ENCODE measurements around the gene C4A. TPM values are rescaled to one million over a fixed set of nuclear protein-coding genes. Genes with fewer than 3 reads are reported as not detected.

The C4A gene
- total and polyA plus RNA-seq, 2 donors (not counting 1 experiment from before 2014, with no cell fraction given) = 21.1 to 25.2 TPM

DNA sequence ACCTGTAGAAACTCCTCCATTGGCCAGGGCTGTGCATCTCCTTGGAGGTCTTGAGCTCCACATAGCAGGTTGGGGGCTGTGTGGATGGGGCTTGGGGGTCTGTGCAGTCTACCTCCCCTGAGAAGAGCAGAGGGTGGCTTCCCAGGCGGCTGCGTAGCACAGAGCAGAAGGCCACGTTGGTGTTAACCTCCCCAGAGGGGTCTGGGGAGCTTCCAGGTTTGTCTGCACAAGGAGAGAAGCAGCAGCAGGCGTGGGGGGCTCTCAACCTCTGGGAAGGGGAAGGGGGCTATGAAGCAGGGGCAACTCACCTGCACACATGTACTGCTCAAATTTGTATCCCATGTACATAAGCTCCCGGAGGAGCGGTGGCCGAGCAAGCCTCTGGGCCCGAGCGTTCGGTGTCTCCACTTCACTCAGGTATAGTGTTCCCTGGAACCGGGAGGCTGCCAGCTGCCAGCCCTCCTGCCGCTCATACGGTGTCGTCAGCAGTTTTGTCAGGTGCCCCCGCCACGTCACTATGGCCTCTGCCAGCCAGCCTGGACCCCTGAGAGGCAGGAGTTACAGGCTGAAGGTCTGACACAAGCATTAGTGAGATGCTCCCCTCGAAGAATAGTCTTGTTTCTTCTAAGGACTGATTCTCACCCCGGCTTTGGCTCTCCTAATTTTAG lies 11.1 kb upstream of the C4A start:
- Histone ChIP-seq H3K4me1 (ENCODE audit: control insufficient read depth, extremely low read depth, insufficient read depth, low read length) (peaks cover 18% of the 10 kb centered on the region), H2AFZ (ENCODE audit: low read length) (no peak overlapping the region), H3K4me3 (replicated peaks in 1 of 4; ENCODE audit: control extremely low read depth in 1 of 4, insufficient read depth in 1 of 4, low read depth in 3 of 4, low read length in 4 of 4) (peak overlapping the region; percentile 84 to 97 (median 94)), H4K20me1 (ENCODE audit: control insufficient read depth, extremely low read depth, insufficient read depth, low read length) (no peaks in the 10 kb centered on the region), H3K9ac (ENCODE audit: insufficient read depth, low read length) (peak overlapping the region; percentile 98), H3K27me3 (ENCODE audit: control insufficient read depth, insufficient read depth, low read length) (no peaks in the 10 kb centered on the region), H3K36me3 (ENCODE audit: control insufficient read depth, insufficient read depth, low read length) (peaks cover 27% of the 10 kb centered on the region), H3K27ac (ENCODE audit: insufficient read depth, low read length) (peak overlapping the region; percentile 100), H3K4me2 (ENCODE audit: extremely low read depth, insufficient read depth, low read length) (peak overlapping the region; percentile 91), H3K79me2 (ENCODE audit: control insufficient read depth, insufficient read depth, low read length) (peaks cover 33% of the 10 kb centered on the region), H3K9me3 (ENCODE audit: control insufficient read depth, insufficient read depth, low read depth, low read length) (no peaks in the 10 kb centered on the region)
- TF ChIP-seq, protein P1, sequence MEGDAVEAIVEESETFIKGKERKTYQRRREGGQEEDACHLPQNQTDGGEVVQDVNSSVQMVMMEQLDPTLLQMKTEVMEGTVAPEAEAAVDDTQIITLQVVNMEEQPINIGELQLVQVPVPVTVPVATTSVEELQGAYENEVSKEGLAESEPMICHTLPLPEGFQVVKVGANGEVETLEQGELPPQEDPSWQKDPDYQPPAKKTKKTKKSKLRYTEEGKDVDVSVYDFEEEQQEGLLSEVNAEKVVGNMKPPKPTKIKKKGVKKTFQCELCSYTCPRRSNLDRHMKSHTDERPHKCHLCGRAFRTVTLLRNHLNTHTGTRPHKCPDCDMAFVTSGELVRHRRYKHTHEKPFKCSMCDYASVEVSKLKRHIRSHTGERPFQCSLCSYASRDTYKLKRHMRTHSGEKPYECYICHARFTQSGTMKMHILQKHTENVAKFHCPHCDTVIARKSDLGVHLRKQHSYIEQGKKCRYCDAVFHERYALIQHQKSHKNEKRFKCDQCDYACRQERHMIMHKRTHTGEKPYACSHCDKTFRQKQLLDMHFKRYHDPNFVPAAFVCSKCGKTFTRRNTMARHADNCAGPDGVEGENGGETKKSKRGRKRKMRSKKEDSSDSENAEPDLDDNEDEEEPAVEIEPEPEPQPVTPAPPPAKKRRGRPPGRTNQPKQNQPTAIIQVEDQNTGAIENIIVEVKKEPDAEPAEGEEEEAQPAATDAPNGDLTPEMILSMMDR (conservative IDR thresholded peaks at IDR 0.05 in 1 of 2, IDR thresholded peaks at IDR 0.05 in 1 of 2; ENCODE audit: low read depth in 1 of 2, low read length in 2 of 2) = no peak
- no peak for DNase-seq (ENCODE audit: low read depth in 2 of 2)

DNA sequence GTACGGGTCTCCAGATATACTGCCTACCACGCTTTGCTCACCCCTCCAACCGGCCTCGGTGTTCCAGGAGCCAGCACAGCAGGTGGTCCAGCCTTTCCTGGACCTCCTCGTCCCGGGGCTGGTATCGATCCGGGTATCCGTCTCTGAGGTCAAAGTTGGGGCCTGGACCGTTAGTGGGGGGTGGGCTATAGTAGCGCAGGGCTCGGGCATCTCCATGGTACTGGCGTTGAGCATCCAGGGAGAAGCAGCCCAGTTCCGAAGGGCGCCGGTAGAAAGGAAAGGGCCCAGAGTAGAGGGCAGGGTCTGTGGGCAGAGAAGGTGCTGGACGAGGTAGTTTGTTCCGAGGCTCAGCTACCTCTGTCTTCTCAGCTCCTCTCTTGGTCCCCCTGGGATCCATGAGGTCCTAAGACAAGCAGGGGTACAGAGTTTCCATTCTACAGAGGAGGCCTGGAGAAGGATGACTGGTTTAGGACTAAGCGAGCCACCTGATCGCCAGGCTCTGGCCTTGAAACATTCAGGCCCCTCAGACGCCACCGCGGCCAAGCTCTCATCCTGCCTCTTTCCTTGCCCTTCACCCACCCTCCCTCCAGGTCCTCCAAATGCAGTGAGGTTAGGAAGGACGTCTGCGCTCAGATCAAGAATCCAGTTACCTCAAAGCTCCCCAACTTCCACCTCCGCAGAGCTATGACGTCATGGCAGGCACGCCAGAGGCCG lies 10.4 kb upstream of the C4A start:
- peaks cover 33% of the 10 kb centered on the region for H3K79me2 ChIP-seq (ENCODE audit: control insufficient read depth, insufficient read depth, low read length)
- H3K27ac ChIP-seq (ENCODE audit: insufficient read depth, low read length) = peak overlapping the region; percentile 100
- H3K4me1 ChIP-seq (ENCODE audit: control insufficient read depth, extremely low read depth, insufficient read depth, low read length) = peaks cover 18% of the 10 kb centered on the region
- H2AFZ ChIP-seq (ENCODE audit: low read length) = peak overlapping the region; percentile 27
- H3K4me2 ChIP-seq (ENCODE audit: extremely low read depth, insufficient read depth, low read length) = peak overlapping the region; percentile 91
- peak overlapping the region; percentile 98 for H3K9ac ChIP-seq (ENCODE audit: insufficient read depth, low read length)
- peak overlapping the region; percentile 84 to 97 (median 94) for H3K4me3 ChIP-seq (replicated peaks in 1 of 4; ENCODE audit: control extremely low read depth in 1 of 4, insufficient read depth in 1 of 4, low read depth in 3 of 4, low read length in 4 of 4)
- no peaks in the 10 kb centered on the region for H3K9me3 ChIP-seq (ENCODE audit: control insufficient read depth, insufficient read depth, low read depth, low read length)
- no peaks in the 10 kb centered on the region for H3K27me3 ChIP-seq (ENCODE audit: control insufficient read depth, insufficient read depth, low read length)
- H4K20me1 ChIP-seq (ENCODE audit: control insufficient read depth, extremely low read depth, insufficient read depth, low read length) = no peaks in the 10 kb centered on the region
- no peak for DNase-seq (ENCODE audit: low read depth in 2 of 2)
- peaks cover 24% of the 10 kb centered on the region for H3K36me3 ChIP-seq (ENCODE audit: control insufficient read depth, insufficient read depth, low read length)
- TF ChIP-seq, protein P1 (conservative IDR thresholded peaks at IDR 0.05 in 1 of 2, IDR thresholded peaks at IDR 0.05 in 1 of 2; ENCODE audit: low read depth in 1 of 2, low read length in 2 of 2) = no peak

DNA sequence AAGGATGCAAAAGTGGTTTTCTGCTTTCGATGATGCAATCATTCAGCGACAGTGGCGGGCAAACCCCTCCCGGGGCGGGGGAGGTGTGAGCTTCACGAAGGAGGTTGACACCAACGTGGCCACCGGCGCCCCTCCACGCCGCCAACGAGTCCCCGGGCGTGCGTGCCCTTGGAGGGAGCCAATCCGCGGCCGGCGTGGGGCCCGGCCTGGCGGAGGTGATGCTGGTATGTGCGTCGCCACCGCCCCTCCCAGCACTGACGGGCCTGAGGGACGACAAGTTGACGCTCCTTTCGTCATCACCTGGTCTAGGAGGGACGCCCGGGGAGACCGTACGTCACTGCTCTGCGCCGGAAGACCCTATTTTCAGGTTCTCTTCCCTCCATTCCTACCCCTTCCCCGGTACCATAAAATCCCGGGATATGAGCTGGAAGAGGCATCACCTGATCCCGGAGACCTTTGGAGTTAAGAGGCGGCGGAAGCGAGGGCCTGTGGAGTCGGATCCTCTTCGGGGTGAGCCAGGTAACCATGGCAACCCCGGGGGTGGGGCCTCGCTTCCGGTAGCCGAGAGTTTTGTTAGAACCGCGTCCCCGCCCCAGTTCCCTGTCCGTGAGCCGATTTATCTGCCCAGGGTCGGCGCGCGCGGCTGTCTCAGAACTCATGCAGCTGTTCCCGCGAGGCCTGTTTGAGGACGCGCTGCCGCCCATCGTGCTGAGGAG lies 9.7 kb upstream of the C4A start, which contains the start of gene DXO:
Gene DXO, minus strand, starts transcription at position 146 of the 716 bp plus-strand sequence. CDS start 463 bp downstream, outside the sequence.
- peak; percentile 99 for DNase-seq (ENCODE audit: low read depth in 2 of 2)
- TF ChIP-seq, protein P1 (conservative IDR thresholded peaks at IDR 0.05 in 1 of 2, IDR thresholded peaks at IDR 0.05 in 1 of 2; ENCODE audit: low read depth in 1 of 2, low read length in 2 of 2) = no peak
- no peak for TF ChIP-seq EZH2 (IDR thresholded peaks at IDR 0.05; ENCODE audit: low read length, missing control alignments)
- peak within 1 kb of the TSS; percentile 84 to 97 (median 94) for H3K4me3 ChIP-seq (replicated peaks in 1 of 4; ENCODE audit: control extremely low read depth in 1 of 4, insufficient read depth in 1 of 4, low read depth in 3 of 4, low read length in 4 of 4)
- no peaks in the 10 kb centered on the region for H4K20me1 ChIP-seq (ENCODE audit: control insufficient read depth, extremely low read depth, insufficient read depth, low read length)
- H3K79me2 ChIP-seq (ENCODE audit: control insufficient read depth, insufficient read depth, low read length) = peaks cover 33% of the 10 kb centered on the region
- peaks cover 24% of the 10 kb centered on the region for H3K36me3 ChIP-seq (ENCODE audit: control insufficient read depth, insufficient read depth, low read length)
- H3K9me3 ChIP-seq (ENCODE audit: control insufficient read depth, insufficient read depth, low read depth, low read length) = no peaks in the 10 kb centered on the region
- H3K4me1 ChIP-seq (ENCODE audit: control insufficient read depth, extremely low read depth, insufficient read depth, low read length) = peaks cover 18% of the 10 kb centered on the region
- H3K9ac ChIP-seq (ENCODE audit: insufficient read depth, low read length) = peak within 1 kb of the TSS; percentile 98
- H3K27me3 ChIP-seq (ENCODE audit: control insufficient read depth, insufficient read depth, low read length) = no peaks in the 10 kb centered on the region
- H2AFZ ChIP-seq (ENCODE audit: low read length) = peak within 1 kb of the TSS; percentile 66
- H3K4me2 ChIP-seq (ENCODE audit: extremely low read depth, insufficient read depth, low read length) = peak within 1 kb of the TSS; percentile 91
- H3K27ac ChIP-seq (ENCODE audit: insufficient read depth, low read length) = peak within 1 kb of the TSS; percentile 100

All from fibroblast of lung (primary cell).